Measurements from ENCODE around the gene FLYWCH2. TPM values are rescaled to one million over a fixed set of nuclear protein-coding genes. Genes with fewer than 3 reads are reported as not detected.

Gene FLYWCH2
- total and polyA plus RNA-seq, 9 of the 15 experiments (the other 6 are each of a cell fraction or from before 2014, with no cell fraction given): 0.70 to 55.5 (median 7.6) TPM

DNA sequence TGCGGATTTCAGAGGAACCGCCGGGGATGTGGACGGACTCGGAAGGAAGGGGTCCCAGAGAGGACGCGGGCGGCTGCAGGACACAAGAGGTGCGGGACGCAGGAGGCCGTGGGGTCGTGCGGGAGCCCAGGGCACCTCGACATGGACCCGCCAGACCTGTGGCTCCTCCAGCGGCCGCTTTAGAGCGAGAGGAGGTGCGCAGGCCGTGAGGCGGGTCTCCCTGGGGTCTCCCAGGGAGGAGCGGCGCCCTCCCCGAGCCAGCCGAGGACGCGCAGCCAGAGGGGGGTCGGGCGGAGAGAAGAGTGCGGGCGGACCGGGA is 21.9 kb downstream of the FLYWCH2 start (continued):
- TF ChIP-seq, protein P1, sequence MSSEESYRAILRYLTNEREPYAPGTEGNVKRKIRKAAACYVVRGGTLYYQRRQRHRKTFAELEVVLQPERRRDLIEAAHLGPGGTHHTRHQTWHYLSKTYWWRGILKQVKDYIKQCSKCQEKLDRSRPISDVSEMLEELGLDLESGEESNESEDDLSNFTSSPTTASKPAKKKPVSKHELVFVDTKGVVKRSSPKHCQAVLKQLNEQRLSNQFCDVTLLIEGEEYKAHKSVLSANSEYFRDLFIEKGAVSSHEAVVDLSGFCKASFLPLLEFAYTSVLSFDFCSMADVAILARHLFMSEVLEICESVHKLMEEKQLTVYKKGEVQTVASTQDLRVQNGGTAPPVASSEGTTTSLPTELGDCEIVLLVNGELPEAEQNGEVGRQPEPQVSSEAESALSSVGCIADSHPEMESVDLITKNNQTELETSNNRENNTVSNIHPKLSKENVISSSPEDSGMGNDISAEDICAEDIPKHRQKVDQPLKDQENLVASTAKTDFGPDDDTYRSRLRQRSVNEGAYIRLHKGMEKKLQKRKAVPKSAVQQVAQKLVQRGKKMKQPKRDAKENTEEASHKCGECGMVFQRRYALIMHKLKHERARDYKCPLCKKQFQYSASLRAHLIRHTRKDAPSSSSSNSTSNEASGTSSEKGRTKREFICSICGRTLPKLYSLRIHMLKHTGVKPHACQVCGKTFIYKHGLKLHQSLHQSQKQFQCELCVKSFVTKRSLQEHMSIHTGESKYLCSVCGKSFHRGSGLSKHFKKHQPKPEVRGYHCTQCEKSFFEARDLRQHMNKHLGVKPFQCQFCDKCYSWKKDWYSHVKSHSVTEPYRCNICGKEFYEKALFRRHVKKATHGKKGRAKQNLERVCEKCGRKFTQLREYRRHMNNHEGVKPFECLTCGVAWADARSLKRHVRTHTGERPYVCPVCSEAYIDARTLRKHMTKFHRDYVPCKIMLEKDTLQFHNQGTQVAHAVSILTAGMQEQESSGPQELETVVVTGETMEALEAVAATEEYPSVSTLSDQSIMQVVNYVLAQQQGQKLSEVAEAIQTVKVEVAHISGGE (CRISPR knock-in tag; IDR thresholded peaks at IDR 0.05): peak in 1 of 3 experiments; percentile 53; a peak in 2 of 6 replicates
- TF ChIP-seq TGIF2 (CRISPR knock-in tag; IDR thresholded peaks at IDR 0.05) (no peak), COPS2 (conservative IDR thresholded peaks at IDR 0.05) (no peak), KDM2B (CRISPR knock-in tag; IDR thresholded peaks at IDR 0.05) (peak; percentile 70; the same call in 1 of the 2 replicates)
- TF ChIP-seq, protein P2, sequence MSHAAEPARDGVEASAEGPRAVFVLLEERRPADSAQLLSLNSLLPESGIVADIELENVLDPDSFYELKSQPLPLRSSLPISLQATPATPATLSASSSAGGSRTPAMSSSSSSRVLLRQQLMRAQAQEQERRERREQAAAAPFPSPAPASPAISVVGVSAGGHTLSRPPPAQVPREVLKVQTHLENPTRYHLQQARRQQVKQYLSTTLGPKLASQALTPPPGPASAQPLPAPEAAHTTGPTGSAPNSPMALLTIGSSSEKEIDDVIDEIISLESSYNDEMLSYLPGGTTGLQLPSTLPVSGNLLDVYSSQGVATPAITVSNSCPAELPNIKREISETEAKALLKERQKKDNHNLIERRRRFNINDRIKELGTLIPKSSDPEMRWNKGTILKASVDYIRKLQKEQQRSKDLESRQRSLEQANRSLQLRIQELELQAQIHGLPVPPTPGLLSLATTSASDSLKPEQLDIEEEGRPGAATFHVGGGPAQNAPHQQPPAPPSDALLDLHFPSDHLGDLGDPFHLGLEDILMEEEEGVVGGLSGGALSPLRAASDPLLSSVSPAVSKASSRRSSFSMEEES (CRISPR knock-in tag; IDR thresholded peaks at IDR 0.05): no peak
- TF ChIP-seq, protein P3, sequence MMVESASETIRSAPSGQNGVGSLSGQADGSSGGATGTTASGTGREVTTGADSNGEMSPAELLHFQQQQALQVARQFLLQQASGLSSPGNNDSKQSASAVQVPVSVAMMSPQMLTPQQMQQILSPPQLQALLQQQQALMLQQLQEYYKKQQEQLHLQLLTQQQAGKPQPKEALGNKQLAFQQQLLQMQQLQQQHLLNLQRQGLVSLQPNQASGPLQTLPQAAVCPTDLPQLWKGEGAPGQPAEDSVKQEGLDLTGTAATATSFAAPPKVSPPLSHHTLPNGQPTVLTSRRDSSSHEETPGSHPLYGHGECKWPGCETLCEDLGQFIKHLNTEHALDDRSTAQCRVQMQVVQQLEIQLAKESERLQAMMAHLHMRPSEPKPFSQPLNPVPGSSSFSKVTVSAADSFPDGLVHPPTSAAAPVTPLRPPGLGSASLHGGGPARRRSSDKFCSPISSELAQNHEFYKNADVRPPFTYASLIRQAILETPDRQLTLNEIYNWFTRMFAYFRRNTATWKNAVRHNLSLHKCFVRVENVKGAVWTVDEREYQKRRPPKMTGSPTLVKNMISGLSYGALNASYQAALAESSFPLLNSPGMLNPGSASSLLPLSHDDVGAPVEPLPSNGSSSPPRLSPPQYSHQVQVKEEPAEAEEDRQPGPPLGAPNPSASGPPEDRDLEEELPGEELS (CRISPR knock-in tag; IDR thresholded peaks at IDR 0.05; ENCODE audit: borderline replicate concordance): no peak
- TF ChIP-seq, protein P4, sequence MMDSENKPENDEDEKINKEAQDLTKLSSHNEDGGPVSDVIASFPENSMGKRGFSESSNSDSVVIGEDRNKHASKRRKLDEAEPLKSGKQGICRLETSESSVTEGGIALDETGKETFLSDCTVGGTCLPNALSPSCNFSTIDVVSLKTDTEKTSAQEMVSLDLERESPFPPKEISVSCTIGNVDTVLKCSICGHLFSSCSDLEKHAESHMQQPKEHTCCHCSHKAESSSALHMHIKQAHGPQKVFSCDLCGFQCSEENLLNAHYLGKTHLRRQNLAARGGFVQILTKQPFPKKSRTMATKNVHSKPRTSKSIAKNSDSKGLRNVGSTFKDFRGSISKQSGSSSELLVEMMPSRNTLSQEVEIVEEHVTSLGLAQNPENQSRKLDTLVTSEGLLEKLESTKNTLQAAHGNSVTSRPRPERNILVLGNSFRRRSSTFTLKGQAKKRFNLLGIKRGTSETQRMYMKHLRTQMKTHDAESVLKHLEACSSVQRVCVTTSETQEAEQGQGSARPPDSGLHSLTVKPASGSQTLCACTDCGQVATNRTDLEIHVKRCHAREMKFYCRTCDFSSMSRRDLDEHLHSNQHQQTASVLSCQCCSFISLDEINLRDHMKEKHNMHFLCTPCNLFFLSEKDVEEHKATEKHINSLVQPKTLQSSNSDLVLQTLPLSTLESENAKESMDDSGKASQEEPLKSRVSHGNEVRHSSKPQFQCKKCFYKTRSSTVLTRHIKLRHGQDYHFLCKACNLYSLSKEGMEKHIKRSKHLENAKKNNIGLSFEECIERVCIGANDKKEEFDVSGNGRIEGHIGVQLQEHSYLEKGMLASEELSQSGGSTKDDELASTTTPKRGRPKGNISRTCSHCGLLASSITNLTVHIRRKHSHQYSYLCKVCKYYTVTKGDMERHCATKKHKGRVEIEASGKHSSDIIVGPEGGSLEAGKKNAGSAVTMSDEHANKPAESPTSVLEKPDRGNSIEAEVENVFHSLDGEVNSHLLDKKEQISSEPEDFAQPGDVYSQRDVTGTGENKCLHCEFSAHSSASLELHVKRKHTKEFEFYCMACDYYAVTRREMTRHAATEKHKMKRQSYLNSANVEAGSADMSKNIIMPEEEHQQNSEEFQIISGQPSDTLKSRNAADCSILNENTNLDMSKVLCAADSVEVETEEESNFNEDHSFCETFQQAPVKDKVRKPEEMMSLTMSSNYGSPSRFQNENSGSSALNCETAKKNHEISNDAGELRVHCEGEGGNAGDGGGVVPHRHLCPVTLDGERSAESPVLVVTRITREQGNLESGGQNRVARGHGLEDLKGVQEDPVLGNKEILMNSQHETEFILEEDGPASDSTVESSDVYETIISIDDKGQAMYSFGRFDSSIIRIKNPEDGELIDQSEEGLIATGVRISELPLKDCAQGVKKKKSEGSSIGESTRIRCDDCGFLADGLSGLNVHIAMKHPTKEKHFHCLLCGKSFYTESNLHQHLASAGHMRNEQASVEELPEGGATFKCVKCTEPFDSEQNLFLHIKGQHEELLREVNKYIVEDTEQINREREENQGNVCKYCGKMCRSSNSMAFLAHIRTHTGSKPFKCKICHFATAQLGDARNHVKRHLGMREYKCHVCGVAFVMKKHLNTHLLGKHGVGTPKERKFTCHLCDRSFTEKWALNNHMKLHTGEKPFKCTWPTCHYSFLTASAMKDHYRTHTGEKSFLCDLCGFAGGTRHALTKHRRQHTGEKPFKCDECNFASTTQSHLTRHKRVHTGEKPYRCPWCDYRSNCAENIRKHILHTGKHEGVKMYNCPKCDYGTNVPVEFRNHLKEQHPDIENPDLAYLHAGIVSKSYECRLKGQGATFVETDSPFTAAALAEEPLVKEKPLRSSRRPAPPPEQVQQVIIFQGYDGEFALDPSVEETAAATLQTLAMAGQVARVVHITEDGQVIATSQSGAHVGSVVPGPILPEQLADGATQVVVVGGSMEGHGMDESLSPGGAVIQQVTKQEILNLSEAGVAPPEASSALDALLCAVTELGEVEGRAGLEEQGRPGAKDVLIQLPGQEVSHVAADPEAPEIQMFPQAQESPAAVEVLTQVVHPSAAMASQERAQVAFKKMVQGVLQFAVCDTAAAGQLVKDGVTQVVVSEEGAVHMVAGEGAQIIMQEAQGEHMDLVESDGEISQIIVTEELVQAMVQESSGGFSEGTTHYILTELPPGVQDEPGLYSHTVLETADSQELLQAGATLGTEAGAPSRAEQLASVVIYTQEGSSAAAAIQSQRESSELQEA (IDR thresholded peaks at IDR 0.05; ENCODE audit: low read depth): no peak
- TF ChIP-seq, protein P5, sequence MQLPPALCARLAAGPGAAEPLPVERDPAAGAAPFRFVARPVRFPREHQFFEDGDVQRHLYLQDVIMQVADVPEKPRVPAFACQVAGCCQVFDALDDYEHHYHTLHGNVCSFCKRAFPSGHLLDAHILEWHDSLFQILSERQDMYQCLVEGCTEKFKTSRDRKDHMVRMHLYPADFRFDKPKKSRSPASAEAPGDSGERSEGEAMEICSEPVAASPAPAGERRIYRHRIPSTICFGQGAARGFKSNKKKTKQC (CRISPR knock-in tag; IDR thresholded peaks at IDR 0.05): no peak
